ENCODE results near the gene PCDHGA7. TPM values are rescaled to one million over a fixed set of nuclear protein-coding genes. Genes with fewer than 3 reads are reported as not detected.
"Not testable (repeated sequence)": the region's sequence is repeated elsewhere in the genome, so short reads cannot be mapped to it uniquely, and the experiment has no call there.

PCDHGA7 gene
- total RNA-seq, 1 experiment from 2014 or later = 0.83 TPM

DNA sequence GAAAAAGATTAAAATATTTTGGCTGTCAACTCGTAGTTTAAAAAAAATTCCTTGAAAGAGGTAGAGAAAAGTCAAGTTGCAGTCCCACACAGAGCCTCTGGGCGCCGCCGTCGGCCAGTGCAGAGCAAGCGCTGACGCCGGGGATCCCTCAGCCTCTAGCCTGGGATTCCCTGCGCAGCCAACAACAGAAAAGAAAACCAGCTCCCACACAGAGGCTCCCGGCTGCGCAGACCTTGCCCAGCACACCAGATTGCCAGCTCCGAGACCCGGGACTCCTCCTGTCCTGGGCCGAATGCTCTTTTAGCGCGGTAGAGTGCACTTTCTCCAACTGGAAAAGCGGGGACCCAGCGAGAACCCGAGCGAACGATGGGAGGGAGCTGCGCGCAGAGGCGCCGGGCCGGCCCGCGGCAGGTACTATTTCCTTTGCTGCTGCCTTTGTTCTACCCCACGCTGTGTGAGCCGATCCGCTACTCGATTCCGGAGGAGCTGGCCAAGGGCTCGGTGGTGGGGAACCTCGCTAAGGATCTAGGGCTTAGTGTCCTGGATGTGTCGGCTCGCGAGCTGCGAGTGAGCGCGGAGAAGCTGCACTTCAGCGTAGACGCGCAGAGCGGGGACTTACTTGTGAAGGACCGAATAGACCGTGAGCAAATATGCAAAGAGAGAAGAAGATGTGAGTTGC, 35.1 kb downstream of the PCDHGA7 start, which contains the start of gene PCDHGB7:
PCDHGB7 (plus strand) TSS at position 184 of the 679 bp plus-strand sequence; CDS start at position 367, 183 bp downstream.
- H3K4ac ChIP-seq (ENCODE audit: low read depth, low read length); H3K79me2 ChIP-seq (ENCODE audit: insufficient read depth, low read length); H2AK5ac ChIP-seq (ENCODE audit: insufficient read length, low read length); H2BK15ac ChIP-seq (ENCODE audit: low read depth, low read length); H2BK12ac ChIP-seq (ENCODE audit: insufficient read length, low read depth, low read length); H3K23me2 ChIP-seq (ENCODE audit: insufficient read length, low read depth, low read length, poor library complexity, severe bottlenecking); H3K79me1 ChIP-seq (ENCODE audit: insufficient read depth, low read depth, low read length, poor library complexity, severe bottlenecking); H3K23ac ChIP-seq (ENCODE audit: insufficient read length, low read depth, low read length); H3K14ac ChIP-seq (ENCODE audit: insufficient read depth, low read length); H4K5ac ChIP-seq (ENCODE audit: insufficient read length, low read depth, low read length); H2AFZ ChIP-seq (ENCODE audit: low read length); H2BK5ac ChIP-seq (ENCODE audit: insufficient read length, low read length); H2BK120ac ChIP-seq (ENCODE audit: low read depth, low read length, poor library complexity, severe bottlenecking); H3K4me1 ChIP-seq (ENCODE audit: insufficient read depth, low read length); H4K20me1 ChIP-seq (ENCODE audit: control insufficient read depth, insufficient read depth, insufficient read length); H3K56ac ChIP-seq (ENCODE audit: insufficient read length, low read depth, low read length); H4K8ac ChIP-seq (replicated peaks; ENCODE audit: insufficient read length, low read depth, low read length); H4K91ac ChIP-seq (ENCODE audit: insufficient read length, low read depth, low read length); H3K27ac ChIP-seq (ENCODE audit: insufficient read length, low read depth, low read length); H3T11ph ChIP-seq (ENCODE audit: low read length); H3K27me3 ChIP-seq (ENCODE audit: insufficient read depth, low read length); H2BK20ac ChIP-seq (ENCODE audit: low read depth, low read length, poor library complexity, severe bottlenecking): not testable (repeated sequence)
- WGBS (ENCODE audit: extremely low coverage, insufficient read length, low lambda C conversion rate) = no CpG with 5 or more reads among the region's 47 CpGs
- Mint-ChIP-seq H3K4me1 (peaks cover 9 to 17% of the 10 kb centered on the region in 2 experiments), H3K36me3 (ENCODE audit: insufficient read depth in 1 of 3, low read depth in 3 of 3) (peaks cover 58 to 84% (median 62%) of the 10 kb centered on the region in 3 experiments), H3K27ac (peak within 1 kb of the TSS in 1 of 3 experiments; percentile 55; a peak in 1 of 7 replicates), H3K27me3 (ENCODE audit: low read depth) (peaks cover 20% of the 10 kb centered on the region), H3K9me3 (peaks cover 66 to 77% of the 10 kb centered on the region in 2 experiments), H3K4me3 (peak within 1 kb of the TSS; percentile 79 to 86)
- DNase-seq = peak; percentile 85
- TF ChIP-seq, protein P1, sequence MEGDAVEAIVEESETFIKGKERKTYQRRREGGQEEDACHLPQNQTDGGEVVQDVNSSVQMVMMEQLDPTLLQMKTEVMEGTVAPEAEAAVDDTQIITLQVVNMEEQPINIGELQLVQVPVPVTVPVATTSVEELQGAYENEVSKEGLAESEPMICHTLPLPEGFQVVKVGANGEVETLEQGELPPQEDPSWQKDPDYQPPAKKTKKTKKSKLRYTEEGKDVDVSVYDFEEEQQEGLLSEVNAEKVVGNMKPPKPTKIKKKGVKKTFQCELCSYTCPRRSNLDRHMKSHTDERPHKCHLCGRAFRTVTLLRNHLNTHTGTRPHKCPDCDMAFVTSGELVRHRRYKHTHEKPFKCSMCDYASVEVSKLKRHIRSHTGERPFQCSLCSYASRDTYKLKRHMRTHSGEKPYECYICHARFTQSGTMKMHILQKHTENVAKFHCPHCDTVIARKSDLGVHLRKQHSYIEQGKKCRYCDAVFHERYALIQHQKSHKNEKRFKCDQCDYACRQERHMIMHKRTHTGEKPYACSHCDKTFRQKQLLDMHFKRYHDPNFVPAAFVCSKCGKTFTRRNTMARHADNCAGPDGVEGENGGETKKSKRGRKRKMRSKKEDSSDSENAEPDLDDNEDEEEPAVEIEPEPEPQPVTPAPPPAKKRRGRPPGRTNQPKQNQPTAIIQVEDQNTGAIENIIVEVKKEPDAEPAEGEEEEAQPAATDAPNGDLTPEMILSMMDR (conservative IDR thresholded peaks at IDR 0.05) = peak; percentile 87
- H3K4me2 ChIP-seq (ENCODE audit: insufficient read depth, insufficient read length, low read length) = peak within 1 kb of the TSS; percentile 84
- peaks cover 13% of the 10 kb centered on the region for H3K9me3 ChIP-seq (ENCODE audit: control insufficient read depth, low read depth, low read length)
- peak within 1 kb of the TSS; percentile 60 for H3K18ac ChIP-seq (ENCODE audit: insufficient read length, low read depth, low read length)
- peak within 1 kb of the TSS; percentile 58 for H3K9ac ChIP-seq (ENCODE audit: extremely low read depth, insufficient read length, low read length)
